Keratinocyte (primary cell): ENCODE measurements around the gene PILRB. TPM values are rescaled to one million over a fixed set of nuclear protein-coding genes. Genes with fewer than 3 reads are reported as not detected.
"Not testable (repeated sequence)": the region's sequence is repeated elsewhere in the genome, so short reads cannot be mapped to it uniquely, and the experiment has no call there.

Experiments
- DNase-seq: peaks from one replicate; pipeline ENCODE4 v3.0.0-alpha.2; 2011; ENCODE audit warnings: low read depth, missing footprints, low spot score
- FAIRE-seq: peaks from 2 replicates; lab custom pipeline; 2011; peaks lifted over from hg19 to GRCh38; lab: Jason Lieb, UNC
- H2AFZ ChIP-seq: 2 replicates; pipeline ENCODE4 v1.6.0; 2012; ENCODE audit warnings: low read length, control low read depth, inconsistent platforms; ENCODE audit not compliant: control insufficient read depth
- H3K27ac ChIP-seq: 2 replicates; pipeline ENCODE4 v1.5.1; 2011; ENCODE audit warnings: low read length; ENCODE audit not compliant: control insufficient read depth, insufficient read depth
- H3K27me3 ChIP-seq: 3 replicates; pipeline ENCODE4 v1.6.0; 2011; ENCODE audit warnings: low read length; ENCODE audit not compliant: control insufficient read depth, insufficient read depth; ENCODE audit errors: extremely low read depth
- H3K36me3 ChIP-seq, 2 experiments: 2 replicates in 1 of 2; 3 replicates in 1 of 2; pipeline ENCODE4 v1.5.1; 2011; ENCODE audit warnings: low read length in 2 of 2, mild to moderate bottlenecking in 1 of 2; ENCODE audit not compliant: control insufficient read depth in 2 of 2, insufficient read depth in 2 of 2; ENCODE audit errors: extremely low read depth in 1 of 2
- H3K4me1 ChIP-seq: 3 replicates; pipeline ENCODE4 v1.5.1; 2011; ENCODE audit warnings: low read length; ENCODE audit not compliant: control insufficient read depth, insufficient read depth; ENCODE audit errors: extremely low read depth
- H3K4me2 ChIP-seq: 3 replicates; pipeline ENCODE4 v1.6.0; 2011; ENCODE audit warnings: low read depth, low read length; ENCODE audit not compliant: control insufficient read depth, insufficient read depth; ENCODE audit errors: extremely low read depth
- H3K4me3 ChIP-seq, 3 experiments: fragments of 200-600 bp in 1 of 3; sonication (generic) in 1 of 3; 2 replicates in 2 of 3; 3 replicates in 1 of 3; pipeline ENCODE4 v1.5.1; 2011 to 2016; ENCODE audit warnings: low read length in 3 of 3, mild to moderate bottlenecking in 3 of 3, control low read depth in 2 of 3, inconsistent platforms in 1 of 3, low read depth in 1 of 3, mixed read lengths in 1 of 3, mixed run types in 1 of 3, moderate library complexity in 1 of 3; ENCODE audit not compliant: control insufficient read depth in 2 of 3, insufficient read depth in 2 of 3; ENCODE audit errors: extremely low read depth in 1 of 3
- H3K79me2 ChIP-seq: 2 replicates; pipeline ENCODE4 v1.6.0; 2012; ENCODE audit warnings: low read length; ENCODE audit not compliant: control insufficient read depth, insufficient read depth
- H3K9ac ChIP-seq: 3 replicates; pipeline ENCODE4 v1.6.0; 2011; ENCODE audit warnings: low read length; ENCODE audit not compliant: control insufficient read depth, insufficient read depth; ENCODE audit errors: extremely low read depth
- H3K9me1 ChIP-seq: 3 replicates; pipeline ENCODE4 v1.6.0; 2011; ENCODE audit warnings: low read length; ENCODE audit not compliant: control insufficient read depth, insufficient read depth; ENCODE audit errors: extremely low read depth
- H3K9me3 ChIP-seq: 2 replicates; pipeline ENCODE4 v1.5.1; 2012; ENCODE audit warnings: low read depth, low read length; ENCODE audit not compliant: control insufficient read depth
- H4K20me1 ChIP-seq: 3 replicates; pipeline ENCODE4 v1.6.0; 2011; ENCODE audit warnings: low read length; ENCODE audit not compliant: control insufficient read depth, insufficient read depth; ENCODE audit errors: extremely low read depth
- CTCF ChIP-seq, 3 experiments: IDR thresholded peaks in 1 of 3; conservative IDR thresholded peaks in 1 of 3; optimal IDR thresholded peaks in 1 of 3; 2 replicates in 2 of 3; 3 replicates in 1 of 3; pipeline versions ENCODE3 to v1.5.1; 2011; ENCODE audit warnings: low read length in 3 of 3, mild to moderate bottlenecking in 3 of 3, moderate library complexity in 2 of 3, control low read depth in 1 of 3, inconsistent platforms in 1 of 3; ENCODE audit not compliant: insufficient read depth in 2 of 3; ENCODE audit errors: extremely low read depth in 1 of 3
- EZH2 ChIP-seq: IDR thresholded peaks from one replicate; pipeline ENCODE4 v1.6.1; 2012; ENCODE audit warnings: inconsistent platforms, mild to moderate bottlenecking, low read length, moderate library complexity
- dilution Hi-C: fragments of 300-500 bp; cut with MboI; formaldehyde crosslinking; loops from one replicate; pipeline ENCODE4 v1.7.0; 2020; ENCODE audit warnings: low sequenced_read_pairs; ENCODE audit not compliant: extremely low pct_ligation_motif_present
- polyA plus RNA-seq, 5 experiments: library from polyadenylated mRNA; depleted of rRNA in 3 of 5; stranded (reverse) in 3 of 5; stranded (forward) in 1 of 5; unstranded in 1 of 5; fragments of >200 nt; gene quantifications; 1 replicate in 1 of 5; 2 replicates in 3 of 5; 3 replicates in 1 of 5; pipeline versions ENCODE4 v1.2.1 to v1.2.3, GENCODE V29; 2011 to 2012; ENCODE audit warnings: missing spikeins in 2 of 5, low read depth in 1 of 5, low replicate concordance in 1 of 5

The PILRB gene
- polyA plus RNA-seq, 1 donor (not counting 4 experiments of a cell fraction or from before 2014, with no cell fraction given) = 16.5 TPM

GRCh38 chr7:100341286-100341685 is 16.6 kb upstream of the PILRB start:
- H2AFZ ChIP-seq, H3K4me3 ChIP-seq, H3K4me2 ChIP-seq, H3K9ac ChIP-seq, DNase-seq, FAIRE-seq, H3K27me3 ChIP-seq, dilution Hi-C loops, H3K9me1 ChIP-seq, H3K9me3 ChIP-seq: not testable (repeated sequence)
- Histone ChIP-seq H3K27ac (peak overlapping the region; percentile 14), H3K4me1 (peaks cover 29% of the 10 kb centered on the region), H3K36me3 (peaks cover 4 to 12% of the 10 kb centered on the region in 2 experiments), H4K20me1 (peaks cover 11% of the 10 kb centered on the region), H3K79me2 (peaks cover 29% of the 10 kb centered on the region)

GRCh38 chr7:100342765-100343164 is 15.2 kb upstream of the PILRB start:
- Histone ChIP-seq H3K9me3 (no peaks in the 10 kb centered on the region), H3K4me2 (no peak overlapping the region), H3K36me3 (peaks cover 9 to 27% of the 10 kb centered on the region in 2 experiments), H4K20me1 (peaks cover 11% of the 10 kb centered on the region), H3K27ac (no peak overlapping the region), H3K9me1 (no peaks in the 10 kb centered on the region), H3K4me3 (no peak overlapping the region), H3K9ac (no peak overlapping the region), H3K27me3 (no peaks in the 10 kb centered on the region), H2AFZ (no peak overlapping the region), H3K79me2 (peaks cover 35% of the 10 kb centered on the region), H3K4me1 (peaks cover 23% of the 10 kb centered on the region)
- no peak for TF ChIP-seq CTCF (optimal IDR thresholded peaks at IDR 0.05 in 1 of 3, IDR thresholded peaks at IDR 0.05 in 1 of 3, conservative IDR thresholded peaks at IDR 0.05 in 1 of 3; ENCODE audit: extremely low read depth in 1 of 3, insufficient read depth in 2 of 3, low read length in 3 of 3)
- no peak for TF ChIP-seq EZH2
- FAIRE-seq (no peak), DNase-seq (no peak)
- dilution Hi-C loops = no loop called here

DNA sequence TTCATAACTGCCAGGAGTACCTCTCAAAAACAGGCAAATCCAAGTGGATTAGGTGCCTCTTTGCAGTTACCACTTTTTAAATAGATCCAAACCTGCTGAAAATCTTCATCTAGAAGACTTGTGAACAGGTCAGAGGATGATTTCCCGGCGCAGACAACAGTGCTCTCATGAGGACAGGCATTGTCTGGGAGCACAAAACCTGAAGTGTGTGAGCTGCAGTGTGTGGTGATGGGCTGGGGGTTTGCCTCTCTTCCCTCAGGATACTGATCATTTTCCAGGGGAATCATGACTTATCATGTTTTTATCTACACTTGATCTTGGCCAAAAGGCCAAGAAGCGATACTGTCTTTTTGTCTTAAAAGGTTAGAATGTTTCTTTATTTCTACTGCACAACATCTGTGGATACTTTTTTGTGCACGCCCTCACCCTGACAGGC is 13.8 kb upstream of the PILRB start:
- dilution Hi-C loops, DNase-seq, H3K9me1 ChIP-seq, H2AFZ ChIP-seq, H3K27me3 ChIP-seq, H3K9me3 ChIP-seq, FAIRE-seq, H3K9ac ChIP-seq, H3K4me3 ChIP-seq, H3K4me2 ChIP-seq: not testable (repeated sequence)
- peaks cover 11% of the 10 kb centered on the region for H4K20me1 ChIP-seq
- H3K4me1 ChIP-seq = peaks cover 18% of the 10 kb centered on the region
- peaks cover 13 to 28% of the 10 kb centered on the region in 2 experiments for H3K36me3 ChIP-seq
- H3K79me2 ChIP-seq = peaks cover 33% of the 10 kb centered on the region
- H3K27ac ChIP-seq = peak overlapping the region; percentile 69
